Right cardiac atrium (tissue), 5 donors: Measurements from ENCODE around the gene HSCB. TPM values are rescaled to one million over a fixed set of nuclear protein-coding genes. Genes with fewer than 3 reads are reported as not detected.
"Not testable (repeated sequence)": the region's sequence is repeated elsewhere in the genome, so short reads cannot be mapped to it uniquely, and the experiment has no call there.

ENCODE experiments used
- ATAC-seq, 2 donors: fragments of 200-7000 bp; cut with Tn5 transposase; one replicate each; pipeline versions ENCODE4 v1.8.0 to v1.9.1; 2020; ENCODE audit warnings: moderate library complexity in 2 of 2, mild to moderate bottlenecking in 1 of 2
- DNase-seq, 3 donors: peaks; one replicate each; pipeline ENCODE4 v3.0.0-alpha.2; 2020
- H3K27ac ChIP-seq: one replicate; pipeline ENCODE4 v1.5.1; 2013; ENCODE audit warnings: mild to moderate bottlenecking, low read length, control low read depth, moderate library complexity
- H3K27me3 ChIP-seq: one replicate; pipeline ENCODE4 v1.6.1; 2013; ENCODE audit not compliant: control insufficient read depth, insufficient read depth
- H3K4me1 ChIP-seq: one replicate; pipeline ENCODE4 v1.6.1; 2013; ENCODE audit warnings: low read length; ENCODE audit not compliant: control insufficient read depth, insufficient read depth
- H3K4me3 ChIP-seq: one replicate; pipeline ENCODE4 v1.5.1; 2013; ENCODE audit warnings: low read length, control low read depth
- H3K9me3 ChIP-seq: one replicate; pipeline ENCODE4 v1.6.1; 2013; ENCODE audit warnings: low read length; ENCODE audit not compliant: control insufficient read depth
- WGBS: extraction: QIAGEN DNeasy Blood & Tissue Kit; methylation state at CpG from one replicate; pipeline ENCODE4 v1.1.7; 2013; 5-methylcytosine and 5-hydroxymethylcytosine counted together
- intact Hi-C, 4 donors: fragments of 100-400 bp; cut with DNase I; formaldehyde crosslinking; loops; one replicate each; pipeline versions ENCODE4 v1.11.0 to v1.14.0; 2022 to 2023
- long read RNA-seq, 4 donors: library from polyadenylated mRNA; unstranded; transcript quantifications; one replicate each; pipeline ENCODE4 v2.0.0, GENCODE V29; 2020 to 2021
- polyA plus RNA-seq: library from polyadenylated mRNA; stranded (reverse); fragments of 200-250 nt; gene quantifications from one replicate; pipeline ENCODE4 v1.2.3, GENCODE V29; 2013
- total RNA-seq, 4 donors: library from RNA; stranded (reverse); fragmentation: NEBNext Ultra II Directional; extraction: Animal tissue kit (Norgen Biotek cat#: 25700); gene quantifications; one replicate each; pipeline ENCODE4 v1.2.1, GENCODE V29; 2021
- donor health status: healthy with polysubstance abuse.
- donor health status: DM: no; HTN: yes; CAD: no.
- donor health status: DM: no; HTN: no; CAD: no.
- donor health status: DM: no; HTN: yes; CAD: no; lungs with severe emphysema.
- donor health status: DM: yes; HTN: yes; CAD: no.

Gene HSCB
- 10 to 100 TPM in 1 of 4 donors, 1 to 10 TPM in 3; 7.5 to 11.0 (median 9.0) TPM for total RNA-seq
- 16.3 TPM for polyA plus RNA-seq
- long read RNA-seq, donor 1, partial matches to known transcripts = 1 of 9 reads
- long read RNA-seq, donor 1, other reads (novel, unspliced or antisense) = 3 of 9 reads
- long read RNA-seq, donor 2, partial matches to known transcripts = 1 of 7 reads
- long read RNA-seq, donor 2, other reads (novel, unspliced or antisense) = 1 of 7 reads
- long read RNA-seq, donor 3, partial matches to known transcripts = 1 of 19 reads
- long read RNA-seq, donor 3, other reads (novel, unspliced or antisense) = 12 of 19 reads
- long read RNA-seq, donor 4, partial matches to known transcripts = 0 of 5 reads
- long read RNA-seq, donor 4, other reads (novel, unspliced or antisense) = 1 of 5 reads

DNA sequence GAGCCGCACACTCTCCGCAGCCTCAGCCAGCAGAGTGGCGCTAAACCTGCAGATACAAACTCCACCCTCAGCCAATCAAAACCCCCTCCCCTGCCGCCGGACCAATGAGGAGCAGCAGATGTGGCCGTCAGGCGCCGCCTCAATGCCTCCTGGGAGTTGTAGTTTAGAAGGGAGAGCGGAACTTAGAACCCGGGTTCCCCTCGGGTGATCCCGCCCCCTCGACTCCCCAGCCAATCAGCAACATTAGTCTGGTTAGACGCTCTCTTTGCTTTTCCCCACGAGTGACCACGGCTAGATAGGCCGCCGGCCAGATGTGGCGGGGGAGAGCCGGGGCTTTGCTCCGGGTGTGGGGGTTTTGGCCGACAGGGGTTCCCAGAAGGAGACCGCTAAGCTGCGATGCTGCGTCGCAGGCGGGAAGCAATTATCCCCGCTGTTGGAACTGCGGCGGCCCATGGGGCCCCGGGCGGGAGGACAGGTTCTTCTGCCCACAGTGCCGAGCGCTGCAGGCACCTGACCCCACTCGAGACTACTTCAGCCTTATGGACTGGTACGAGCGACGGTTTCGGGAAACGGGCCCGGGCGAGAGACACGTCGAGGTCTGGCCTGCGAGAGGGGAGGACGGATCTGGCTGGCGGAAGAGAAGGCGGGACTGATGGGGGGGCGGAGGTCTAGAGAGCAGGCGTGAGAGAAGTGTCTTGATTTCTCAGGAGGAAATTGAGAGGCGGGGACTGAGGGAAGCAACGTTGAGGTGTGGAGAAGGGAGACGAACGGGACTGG lies at the start of gene HSCB, which contains the start of gene CHEK2:
HSCB (plus strand) TSS at position 255 of the 777 bp plus-strand sequence; CDS start at position 312, 57 bp downstream.
CHEK2 (minus strand) TSS at position 36 of the 777 bp plus-strand sequence. CDS start 7,099 bp downstream, outside the sequence.
- Histone ChIP-seq H3K4me1 (peaks cover 5% of the 10 kb centered on the region), H3K27me3 (no peaks in the 10 kb centered on the region), H3K27ac (peak within 1 kb of the TSS; percentile 97), H3K9me3 (no peaks in the 10 kb centered on the region), H3K4me3 (peak within 1 kb of the TSS; percentile 79)
- intact Hi-C loops = no loop called here
- WGBS = under 1% methylated on average over 54 of the region's 54 CpGs
- DNase-seq = peak; percentile 99
- ATAC-seq = peak; percentile 98 to 99

GRCh38 chr22:28693041-28693760 lies 48.6 kb upstream of the HSCB start:
- ATAC-seq, DNase-seq: not testable (repeated sequence)
- 94% methylated on average over 6 of the region's 6 CpGs for WGBS

DNA sequence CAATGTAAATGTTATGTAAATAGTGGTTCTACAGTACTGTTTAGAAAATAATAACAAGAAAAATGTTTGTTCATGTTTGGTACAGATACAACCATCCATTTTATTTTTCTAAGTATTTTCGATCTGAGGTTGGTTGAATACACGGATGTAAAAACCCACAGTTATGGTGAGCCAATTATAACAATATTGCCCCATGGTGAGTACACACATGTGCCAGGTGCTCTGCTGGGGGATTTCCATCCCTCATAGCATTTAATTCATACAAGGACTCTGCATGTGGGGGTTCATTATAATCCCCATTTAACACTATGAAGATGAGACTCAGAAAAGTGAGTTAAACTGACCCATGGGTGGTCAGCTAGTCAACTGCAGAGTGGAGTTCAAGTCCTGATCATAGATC lies 38.9 kb upstream of the HSCB start:
- intact Hi-C loops = no loop called here
- 98% methylated on average over 2 of the region's 2 CpGs for WGBS
- ATAC-seq (no peak), DNase-seq (no peak)
- no peaks in the 10 kb centered on the region for H3K4me1 ChIP-seq
- no peak overlapping the region for H3K4me3 ChIP-seq
- H3K9me3 ChIP-seq = no peaks in the 10 kb centered on the region
- no peaks in the 10 kb centered on the region for H3K27me3 ChIP-seq
- H3K27ac ChIP-seq = no peak overlapping the region

More at GRCh38 chr22:28693041-28693760, 48.6 kb upstream of the HSCB start:
- intact Hi-C loops, H3K4me1 ChIP-seq, H3K9me3 ChIP-seq, H3K27ac ChIP-seq, H3K27me3 ChIP-seq, H3K4me3 ChIP-seq: not testable (repeated sequence)

GRCh38 chr22:28703436-28703835 lies 38.4 kb upstream of the HSCB start:
- Histone ChIP-seq H3K27me3 (no peaks in the 10 kb centered on the region), H3K27ac (no peak overlapping the region), H3K4me1 (no peaks in the 10 kb centered on the region), H3K4me3 (no peak overlapping the region), H3K9me3 (no peaks in the 10 kb centered on the region)
- intact Hi-C loops = no loop called here
- ATAC-seq (no peak), DNase-seq (no peak)

- Histone ChIP-seq H3K4me1 (no peaks in the 10 kb centered on the region), H3K27ac (no peak overlapping the region), H3K9me3 (no peaks in the 10 kb centered on the region), H3K4me3 (no peak overlapping the region), H3K27me3 (no peaks in the 10 kb centered on the region)
- intact Hi-C loops = no loop called here
- DNase-seq = no peak
- 93% methylated on average over 6 of the region's 6 CpGs for WGBS
- ATAC-seq = no peak
Observed at GRCh38 chr22:28706845-28707244, 35.0 kb upstream of the HSCB start.

DNA sequence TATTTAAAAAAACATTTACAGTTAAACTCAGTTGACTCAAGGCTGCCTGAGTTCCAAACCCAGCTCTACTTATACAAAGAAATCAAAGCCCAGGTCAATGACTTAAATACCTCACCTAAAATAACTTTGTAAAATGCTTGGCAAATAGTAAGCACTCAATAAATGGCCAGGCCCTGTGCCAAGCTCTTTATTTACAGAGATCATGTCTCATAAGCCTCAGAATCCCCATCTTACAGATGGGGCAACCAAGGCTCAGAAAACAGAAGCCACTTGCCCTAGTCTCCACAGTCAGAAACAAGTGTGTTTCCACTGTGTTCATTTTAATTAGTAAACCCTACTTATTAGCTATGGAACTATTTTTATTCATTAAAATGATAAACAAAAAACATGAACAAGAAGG lies 31.7 kb upstream of the HSCB start:
- H3K4me1 ChIP-seq = no peaks in the 10 kb centered on the region
- no peaks in the 10 kb centered on the region for H3K27me3 ChIP-seq
- no peaks in the 10 kb centered on the region for H3K9me3 ChIP-seq
- intact Hi-C loops = no loop called here
- ATAC-seq (no peak), DNase-seq (no peak)
- H3K27ac ChIP-seq = no peak overlapping the region
- H3K4me3 ChIP-seq = no peak overlapping the region

DNA sequence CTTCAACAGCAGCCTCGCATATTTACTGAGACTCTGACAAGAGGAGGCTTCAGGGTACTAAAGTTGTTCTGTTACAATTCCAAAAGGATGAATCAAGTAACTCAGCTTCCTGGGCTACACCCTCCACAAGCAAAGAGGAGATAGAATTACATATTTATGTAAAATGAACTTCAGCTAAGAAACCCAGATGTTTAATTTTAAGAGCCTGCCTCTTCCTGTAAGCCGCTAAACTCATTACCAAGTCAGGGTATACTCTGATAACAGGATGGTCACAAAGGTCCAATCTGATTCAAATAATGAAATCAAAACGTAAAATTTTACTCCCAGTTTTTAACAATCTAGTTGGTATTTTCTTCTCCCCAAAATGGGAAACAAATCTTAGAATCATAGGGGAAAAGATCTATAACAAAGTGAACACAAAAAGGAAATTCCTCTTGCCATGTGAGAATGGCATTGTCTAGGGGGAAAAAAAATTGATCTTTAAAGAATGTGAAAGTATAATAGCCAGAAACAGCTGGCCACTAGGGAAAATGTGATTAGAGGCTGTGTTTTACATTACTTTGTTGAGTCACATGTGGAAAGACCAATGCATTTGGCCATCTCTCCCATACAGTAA lies 31.2 kb upstream of the HSCB start:
- DNase-seq (no peak), ATAC-seq (peak; percentile 47 to 66)
- peak overlapping the region; percentile 8 for H3K4me3 ChIP-seq
- H3K27me3 ChIP-seq = no peaks in the 10 kb centered on the region
- intact Hi-C loops = no loop called here
- H3K27ac ChIP-seq = no peak overlapping the region
- H3K9me3 ChIP-seq = no peaks in the 10 kb centered on the region
- H3K4me1 ChIP-seq = no peaks in the 10 kb centered on the region
- 42% methylated on average over 3 of the region's 3 CpGs for WGBS

GRCh38 chr22:28711341-28711740 lies 30.5 kb upstream of the HSCB start:
- no peak overlapping the region for H3K4me3 ChIP-seq

DNA sequence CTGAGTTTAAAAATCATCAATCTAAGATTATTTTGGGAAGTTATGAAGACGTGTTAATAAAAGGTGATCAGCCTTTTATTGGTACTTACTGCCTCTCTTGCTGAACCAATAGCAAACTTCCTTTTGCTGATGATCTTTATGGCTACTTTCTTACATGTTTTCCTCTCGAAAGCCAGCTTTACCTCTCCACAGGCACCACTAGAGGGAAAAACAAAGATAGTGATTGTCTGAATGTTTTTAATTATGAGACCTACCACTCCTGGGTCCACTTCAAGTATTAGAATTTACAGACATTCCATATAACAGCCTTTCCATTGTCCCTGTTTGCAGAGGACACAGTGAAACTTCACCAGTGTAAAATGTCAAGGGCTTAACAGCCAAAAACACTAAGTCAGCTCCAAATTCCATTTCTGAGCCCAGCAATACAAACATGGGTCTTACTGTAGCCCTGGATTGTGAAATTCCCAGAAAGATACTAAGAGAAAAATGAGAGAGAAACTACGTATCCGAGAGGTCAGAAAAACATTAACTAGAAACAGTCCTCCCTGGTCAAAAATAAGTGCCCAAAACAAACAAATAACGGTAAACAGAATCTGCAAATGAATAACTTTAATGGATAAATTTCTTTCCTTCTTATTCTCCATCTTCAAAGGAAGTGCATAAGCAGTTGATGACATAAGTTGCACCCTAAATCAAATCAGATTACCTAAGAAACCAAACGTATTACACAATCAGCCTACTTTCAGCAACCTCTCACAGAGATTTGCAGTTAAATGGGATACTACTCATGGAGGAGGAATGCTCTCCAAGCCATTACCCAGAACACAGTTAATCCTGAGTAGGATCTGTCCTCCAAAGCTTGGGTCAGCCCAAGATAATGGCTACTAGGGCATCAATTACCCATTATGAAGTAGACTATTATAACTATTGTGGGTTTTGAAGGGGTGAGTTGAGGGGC lies 29.7 kb upstream of the HSCB start:
- no peaks in the 10 kb centered on the region for H3K9me3 ChIP-seq
- H3K27me3 ChIP-seq = no peaks in the 10 kb centered on the region
- DNase-seq = no peak
- H3K4me3 ChIP-seq = no peak overlapping the region
- peak; percentile 89 to 90 for ATAC-seq
- intact Hi-C loops = no loop called here
- H3K27ac ChIP-seq = no peak overlapping the region
- H3K4me1 ChIP-seq = no peaks in the 10 kb centered on the region
- WGBS = 53% methylated on average over 6 of the region's 6 CpGs

More at GRCh38 chr22:28711341-28711740, 30.5 kb upstream of the HSCB start:
- ATAC-seq = no peak
- Histone ChIP-seq H3K4me1 (no peaks in the 10 kb centered on the region), H3K27me3 (no peaks in the 10 kb centered on the region), H3K27ac (no peak overlapping the region), H3K9me3 (no peaks in the 10 kb centered on the region)
- intact Hi-C loops = no loop called here
- WGBS = 37% methylated on average over 2 of the region's 2 CpGs
- DNase-seq = no peak
